GM19035 (cell line): Measurements from ENCODE around the gene MORN4.
A peak's percentile ranks its signal among the peaks of the same experiment; 100 is the strongest.

Experiments
- ATAC-seq: cut with Tn5 transposase; IDR thresholded peaks from one replicate; pipeline ENCODE4 v1.9.1; 2021; ENCODE audit not compliant: unreplicated experiment

Gene MORN4

GRCh38 chr10:97575127-97575668 lies 58.1 kb downstream of the MORN4 start:
- ATAC-seq, result no peak

GRCh38 chr10:97574374-97575126 lies 58.8 kb downstream of the MORN4 start:
- no peak for ATAC-seq

GRCh38 chr10:97573672-97574071 lies 59.6 kb downstream of the MORN4 start:
- ATAC-seq, result no peak

GRCh38 chr10:97573021-97573420 lies 60.3 kb downstream of the MORN4 start:
- no peak for ATAC-seq

- peak; percentile 61 for ATAC-seq
These were observed 60.9 kb downstream of the MORN4 start, which contains the start of gene ANKRD2 for GRCh38 chr10:97572214-97572989. TSS of gene ANKRD2 (plus strand) at chr10:97572779. CDS start at chr10:97572789, 10 bp downstream.

GRCh38 chr10:97571622-97572021 lies 61.7 kb downstream of the MORN4 start:
- ATAC-seq, result no peak

GRCh38 chr10:97570789-97571471 lies 62.4 kb downstream of the MORN4 start:
- no peak for ATAC-seq

- no peak for ATAC-seq
These were observed 63.0 kb downstream of the MORN4 start for GRCh38 chr10:97570146-97570788.

GRCh38 chr10:97567891-97568290 lies 65.4 kb downstream of the MORN4 start:
- no peak for ATAC-seq

- ATAC-seq, result no peak
These were observed 66.8 kb downstream of the MORN4 start for GRCh38 chr10:97566336-97566996.

- ATAC-seq, result no peak
These were observed 68.5 kb downstream of the MORN4 start for GRCh38 chr10:97564776-97565175.
